T-helper 2 cell (primary cell): ENCODE measurements around the gene POGZ.

Experiments
- DNase-seq, 5 experiments: peaks; one replicate each; pipeline versions ENCODE4 v3.0.0 to v3.0.0-alpha.2; 2012 to 2022
- total RNA-seq, 2 donors: gene quantifications; one replicate each; lab custom pipeline; 2026; lab: John Stamatoyannopoulos, UW

POGZ gene
- total RNA-seq, result 59.8 to 98.2 reads per million in 2 donors

DNA sequence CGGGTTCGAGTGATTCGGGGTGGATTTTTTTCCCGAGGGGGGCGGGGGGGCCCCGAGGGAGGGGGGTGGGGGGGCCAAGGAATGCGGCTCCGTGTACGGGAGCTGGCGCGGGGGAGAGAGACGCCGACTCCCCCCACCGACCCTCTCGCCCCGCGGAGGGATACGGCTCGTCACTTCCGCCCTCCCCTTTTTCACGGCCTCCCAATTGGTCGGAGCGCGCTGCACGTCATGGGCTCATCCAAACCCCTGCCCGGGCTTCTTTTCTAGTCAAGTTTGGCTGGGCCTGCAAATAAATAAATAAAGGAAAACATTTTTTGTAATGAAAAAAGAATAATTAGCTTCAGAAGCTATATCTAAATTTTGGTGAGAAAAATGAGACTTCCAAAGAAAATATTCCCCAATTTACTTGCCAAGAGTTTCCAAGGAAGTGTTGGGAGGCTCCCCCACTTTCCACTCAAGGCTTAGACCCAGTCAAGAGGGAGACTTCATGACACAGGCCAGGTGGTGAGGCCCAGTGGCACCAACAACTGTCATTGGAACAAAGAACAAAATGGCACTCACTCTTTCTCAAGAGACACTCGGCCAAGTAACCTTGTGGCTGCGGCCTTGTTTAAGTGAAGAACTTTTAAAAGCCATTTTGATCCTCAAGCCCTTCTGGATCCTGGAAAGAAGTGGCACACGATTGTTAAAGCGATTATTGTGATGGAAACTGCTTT, at the start of gene POGZ:
Gene POGZ, minus strand, starts transcription at position 164 of the 716 bp plus-strand sequence. CDS start 17,290 bp downstream, outside the sequence.
- peak; percentile 79 to 98 (median 89) for DNase-seq

DNA sequence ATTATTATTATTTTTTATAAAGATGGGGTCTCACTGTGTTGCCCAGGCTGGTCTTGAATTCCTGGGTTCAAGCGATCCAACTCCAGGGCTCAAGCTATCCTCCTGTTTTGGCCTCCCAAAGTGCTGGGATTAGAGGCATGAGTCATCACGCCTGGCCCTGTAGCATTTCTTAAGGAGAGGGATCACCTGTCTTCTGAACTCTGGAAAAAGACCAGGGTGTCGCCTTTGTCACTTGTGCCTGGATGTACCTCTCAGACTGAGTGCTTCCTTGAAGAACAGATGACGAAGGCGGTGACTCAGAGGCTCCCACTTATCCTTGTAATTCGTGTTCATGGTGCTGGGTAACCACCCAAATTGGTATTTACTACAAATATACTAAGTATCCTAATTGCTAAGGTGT, 49.5 kb upstream of the POGZ start:
- DNase-seq, result no peak

DNA sequence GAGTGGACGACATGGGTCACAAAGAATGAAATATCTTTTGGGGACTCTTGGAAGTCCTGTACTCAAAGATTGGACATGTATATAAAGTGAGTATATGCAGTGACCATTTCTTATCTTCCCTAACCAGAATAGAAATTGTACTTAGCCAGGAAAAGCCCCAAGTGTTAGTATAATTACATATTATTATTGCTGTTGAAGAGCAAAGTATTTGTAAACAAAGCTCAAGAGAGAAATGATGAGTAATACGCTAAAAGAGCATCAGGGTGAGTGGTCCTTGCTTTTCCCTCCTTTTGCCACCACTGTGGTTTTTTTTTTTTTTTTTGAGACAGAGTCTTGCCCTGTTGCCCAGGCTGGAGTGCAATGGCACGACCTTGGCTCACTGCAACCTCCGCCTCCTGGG, 45.5 kb upstream of the POGZ start:
- DNase-seq, result no peak

DNA sequence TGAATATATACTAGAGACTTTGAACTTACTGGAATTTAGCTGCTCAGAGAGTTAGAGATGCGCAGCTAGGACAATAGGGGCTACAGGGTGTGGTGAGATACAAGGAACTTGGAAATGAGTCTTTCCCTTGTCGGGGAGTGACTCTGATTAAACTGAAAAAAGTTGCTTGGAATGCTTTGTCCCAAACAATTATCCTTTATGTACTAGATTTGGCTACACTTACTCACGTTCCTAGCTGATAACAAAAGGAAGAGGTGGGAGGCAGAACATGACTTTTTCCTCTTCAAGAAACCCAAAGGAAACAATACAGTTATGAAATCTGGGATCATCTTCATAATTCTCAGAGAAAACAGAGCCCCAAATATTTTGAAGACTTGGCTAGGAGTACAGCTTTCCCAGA, 45.0 kb upstream of the POGZ start:
- no peak for DNase-seq

- DNase-seq, result peak in 1 of 5 experiments; percentile 62
These were observed 43.8 kb upstream of the POGZ start for GRCh38 chr1:151502859-151503780.

DNA sequence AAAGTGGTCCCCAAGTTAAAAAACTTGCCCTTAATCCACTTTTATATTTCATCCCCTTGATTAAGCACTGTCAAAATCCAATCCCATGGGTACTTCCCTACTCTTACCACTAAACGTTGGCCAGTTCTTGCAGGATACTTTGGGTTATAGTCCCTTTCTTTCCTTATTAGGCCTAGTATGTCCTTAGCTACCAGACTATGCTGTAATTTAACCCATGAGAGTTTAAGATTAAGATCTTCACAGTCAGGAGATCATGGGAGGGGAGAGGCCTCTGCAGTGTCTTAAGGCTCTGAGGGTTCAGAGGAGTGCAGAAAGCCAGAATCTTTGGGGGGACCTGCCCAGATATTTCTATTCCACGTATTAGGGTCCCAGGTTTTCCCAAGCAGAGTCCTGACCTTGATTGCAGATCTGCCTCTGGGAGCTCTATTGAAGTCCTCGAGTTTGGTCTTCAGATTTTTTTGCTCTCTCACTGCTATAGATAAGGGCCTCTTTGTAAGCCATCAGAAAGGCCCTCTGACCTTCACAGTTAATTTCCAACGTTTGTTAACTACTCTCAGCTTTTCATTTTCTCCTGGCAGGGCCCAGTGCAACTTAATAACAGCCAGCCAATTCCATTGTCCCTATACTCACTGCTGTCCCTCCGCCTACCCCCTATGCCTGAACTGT, 42.9 kb upstream of the POGZ start:
- no peak for DNase-seq

DNA sequence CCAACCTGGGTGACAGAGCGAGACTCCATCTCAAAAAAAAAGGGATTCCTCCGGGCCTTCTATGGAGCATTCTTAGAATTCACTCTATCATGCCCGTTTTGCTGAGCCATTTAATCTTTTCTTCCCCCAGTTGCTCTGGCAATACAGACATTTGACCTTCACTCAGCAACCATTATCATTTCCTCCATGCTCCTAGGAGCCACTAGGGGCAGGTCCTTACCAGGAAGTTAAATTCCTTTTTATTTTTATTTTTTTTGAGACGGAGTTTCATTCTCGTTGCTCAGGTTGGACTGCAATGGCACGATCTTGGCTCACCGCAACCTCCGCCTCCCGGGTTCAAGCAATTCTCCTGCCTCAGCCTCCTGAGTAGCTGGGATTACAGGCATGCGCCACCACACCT, 42.2 kb upstream of the POGZ start:
- DNase-seq, result no peak

DNA sequence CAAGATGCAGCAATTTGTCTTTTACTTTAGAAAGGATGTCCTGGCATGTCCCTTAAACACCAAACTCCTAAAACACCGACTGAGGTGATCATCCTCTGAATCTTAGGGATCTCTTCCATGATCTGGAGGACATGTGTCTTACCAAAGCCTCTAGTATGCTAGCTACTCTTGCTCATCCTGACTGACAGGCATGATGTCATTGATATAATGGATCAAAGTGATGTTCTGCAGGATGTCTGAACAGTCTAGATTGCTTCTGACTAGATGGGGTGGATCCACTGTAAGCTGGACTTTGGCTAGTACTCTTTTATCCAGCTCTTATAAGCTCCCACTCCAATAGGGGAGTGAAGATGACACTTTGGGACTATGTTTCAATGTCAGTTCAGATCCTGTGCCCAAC, 40.6 kb upstream of the POGZ start:
- DNase-seq, result no peak

DNA sequence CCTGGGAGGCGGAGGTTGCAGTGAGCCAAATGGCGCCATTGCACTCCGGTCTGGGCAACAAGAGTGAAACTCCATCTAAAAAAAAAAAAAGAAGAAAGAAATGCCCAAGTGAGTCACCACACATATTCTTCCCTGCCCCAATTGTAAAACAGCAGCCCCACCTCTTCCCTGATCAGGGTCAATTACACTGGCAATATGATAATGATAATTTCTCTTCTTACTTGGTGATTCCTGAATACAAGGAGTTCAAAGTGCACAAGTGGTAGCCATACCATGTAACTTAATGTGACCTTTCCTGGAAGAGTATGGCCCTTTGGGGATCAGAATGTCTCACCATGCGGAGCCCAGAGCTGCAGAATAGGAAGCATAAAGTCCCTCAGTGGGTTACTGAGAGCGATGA, 40.1 kb upstream of the POGZ start:
- DNase-seq, result no peak

DNA sequence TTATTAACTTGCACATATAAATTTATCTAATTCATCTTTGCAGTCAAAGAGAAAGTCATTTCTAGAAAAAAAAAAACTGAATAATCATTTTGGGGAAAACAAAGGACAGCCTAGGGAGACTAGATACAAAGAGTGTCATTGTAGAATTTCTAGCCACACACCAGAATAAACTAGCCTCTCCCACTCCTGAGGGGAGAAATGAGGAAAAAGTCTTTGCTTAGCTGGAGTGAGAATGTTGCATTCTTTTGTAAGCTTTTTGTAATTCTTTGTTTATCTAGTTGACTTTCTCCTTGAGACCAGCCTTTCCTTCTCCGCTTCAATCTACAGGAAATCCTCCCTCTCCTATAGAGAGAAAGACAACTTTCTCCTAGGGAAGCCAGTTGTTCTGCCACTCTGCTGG, 36.0 kb upstream of the POGZ start:
- DNase-seq, result no peak

- DNase-seq, result peak in 1 of 5 experiments; percentile 50
These were observed 35.5 kb upstream of the POGZ start for GRCh38 chr1:151494741-151495281.

GRCh38 chr1:151493042-151493441, 33.7 kb upstream of the POGZ start:
- DNase-seq, result no peak

- DNase-seq, result no peak
These were observed 32.8 kb upstream of the POGZ start for GRCh38 chr1:151492120-151492519.

DNA sequence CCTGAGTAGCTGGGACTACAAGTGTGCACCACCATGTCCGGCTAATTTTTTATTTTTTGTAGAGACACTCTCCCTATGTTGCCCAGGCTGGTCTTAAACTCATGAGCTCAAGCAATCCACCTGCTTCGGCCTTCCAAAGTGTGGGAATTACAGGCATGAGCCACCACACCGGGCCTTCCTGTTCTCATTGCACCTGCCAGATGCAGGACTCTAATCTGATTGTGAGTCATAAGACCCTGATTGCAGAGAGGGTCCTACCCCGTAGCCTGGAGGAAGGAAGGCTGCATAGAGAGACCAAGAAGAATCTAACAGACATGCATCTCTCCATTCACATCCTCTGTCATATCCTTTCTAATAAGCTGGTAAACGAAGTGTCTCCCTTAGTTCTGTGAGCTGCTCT, 32.3 kb upstream of the POGZ start:
- no peak for DNase-seq

DNA sequence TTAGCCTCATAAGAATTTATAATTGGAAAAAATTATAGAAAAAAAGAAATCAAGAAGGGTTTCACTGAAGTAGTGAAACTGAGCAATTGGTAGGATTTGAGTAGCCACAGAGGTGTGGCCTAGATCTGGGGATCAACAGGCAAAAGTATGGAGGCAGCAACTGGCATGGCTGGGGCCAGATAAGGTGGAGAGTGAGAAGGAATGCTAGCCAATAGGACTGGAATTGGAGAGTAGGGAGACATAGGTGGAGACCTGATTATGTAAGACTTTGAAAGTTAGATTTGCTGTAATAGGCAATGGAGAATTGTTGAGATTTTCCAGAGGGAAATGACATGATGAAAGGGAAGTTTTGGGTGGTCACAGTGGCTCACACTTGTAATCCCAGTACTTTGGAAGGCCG, 27.3 kb upstream of the POGZ start:
- DNase-seq, result no peak

DNA sequence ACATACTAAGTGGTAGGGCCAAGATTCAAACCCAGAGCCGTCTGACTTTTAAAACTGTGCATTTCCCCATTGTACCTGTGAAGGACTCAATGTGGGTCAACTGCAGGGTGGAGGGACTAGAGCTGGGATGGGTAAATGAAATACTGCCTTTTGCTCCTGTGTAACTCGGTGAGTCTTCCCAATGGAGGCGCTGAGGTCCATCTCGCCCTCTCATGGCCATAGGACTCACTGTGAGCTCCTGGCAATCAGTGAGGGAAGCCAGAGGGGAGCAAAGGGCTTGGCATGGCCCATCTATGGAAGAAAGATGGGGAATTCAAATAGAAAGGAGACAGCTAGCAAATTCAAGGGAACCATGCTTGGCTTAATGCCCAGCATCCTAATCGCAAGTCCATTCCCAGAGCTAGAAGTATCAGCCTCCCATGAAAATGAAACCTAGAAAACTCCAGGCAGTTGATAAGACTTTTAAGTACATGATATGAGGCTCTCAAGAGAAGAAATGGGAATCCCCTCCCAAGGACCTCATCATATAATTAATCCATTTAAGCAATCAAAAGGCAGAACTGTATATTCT, 26.5 kb upstream of the POGZ start:
- no peak for DNase-seq

DNA sequence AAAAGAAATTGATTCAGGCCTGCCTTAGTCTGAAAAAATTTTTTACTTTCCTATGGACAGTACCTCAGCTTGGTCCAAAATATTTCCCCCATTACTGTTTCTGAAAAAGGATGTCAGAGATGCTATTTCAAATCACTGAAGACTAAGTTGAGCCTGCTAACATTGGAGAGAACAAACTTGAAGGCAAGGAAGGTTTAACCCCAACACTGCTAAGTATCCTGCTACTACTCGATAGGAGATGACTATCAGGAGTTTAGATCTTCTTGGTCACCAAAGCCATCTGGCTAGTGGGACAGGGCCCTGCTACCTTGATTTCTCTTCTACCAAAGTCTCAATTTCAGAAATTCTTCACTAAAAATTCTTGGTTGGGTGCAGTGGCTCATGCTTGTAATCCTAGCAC, 22.7 kb upstream of the POGZ start:
- DNase-seq, result no peak

DNA sequence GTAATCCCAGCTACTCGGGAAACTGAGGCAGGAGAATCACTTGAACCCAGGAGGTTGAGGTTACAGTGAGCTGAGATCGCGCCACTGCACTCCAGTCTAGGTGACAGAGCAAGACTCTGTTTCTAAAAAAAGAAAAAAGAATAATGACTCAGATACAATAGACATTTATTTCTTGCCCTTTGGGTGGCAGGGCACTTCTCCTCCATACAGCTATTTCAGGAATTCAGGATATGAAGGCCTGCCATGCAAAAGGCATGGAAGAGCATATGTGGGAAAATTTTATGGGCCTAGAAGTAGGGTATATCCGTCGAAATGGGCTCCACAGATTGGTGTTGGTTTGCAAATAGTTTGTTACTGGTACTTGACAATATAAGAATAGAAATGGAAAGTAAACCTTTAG, 20.2 kb upstream of the POGZ start:
- DNase-seq, result no peak

DNA sequence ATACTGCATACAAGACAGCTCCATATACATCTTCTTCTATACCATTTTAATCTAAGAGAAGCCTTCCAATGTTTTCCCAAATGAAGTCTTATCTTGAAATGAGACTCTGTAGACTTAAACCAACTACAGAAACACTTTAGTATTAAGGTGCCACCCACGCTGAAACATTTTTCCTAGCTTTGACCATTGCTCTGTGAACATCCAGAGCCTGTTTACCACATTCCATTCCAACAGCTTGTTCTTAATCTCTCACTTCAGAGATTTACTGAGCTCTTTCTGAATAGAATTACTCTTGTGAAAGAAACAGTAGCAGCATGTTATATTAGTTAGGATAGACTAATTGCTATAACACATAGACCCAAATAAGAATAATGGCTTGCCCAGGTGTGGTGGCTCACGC, 19.6 kb upstream of the POGZ start:
- no peak for DNase-seq

GRCh38 chr1:151478140-151478812, 19.0 kb upstream of the POGZ start:
- DNase-seq, result no peak

DNA sequence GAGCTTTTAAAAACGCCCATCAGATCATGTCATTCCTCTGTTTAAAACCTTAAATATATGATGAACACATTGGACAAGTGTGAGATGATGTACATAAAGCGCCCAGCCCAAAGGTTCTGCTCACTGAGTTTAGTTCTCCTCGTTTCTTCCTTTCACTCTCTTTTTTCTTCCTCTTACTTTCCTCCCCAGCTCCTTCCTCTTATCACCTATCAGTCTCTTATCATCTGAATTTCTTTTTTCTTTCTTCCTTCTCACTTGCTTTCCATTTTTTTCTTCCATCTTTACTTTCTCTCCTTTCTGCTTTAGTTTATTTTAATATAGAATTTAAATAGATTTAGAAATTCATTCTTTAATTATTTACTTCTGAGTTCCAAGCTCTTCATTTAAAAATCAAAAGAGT, 17.8 kb upstream of the POGZ start:
- DNase-seq, result no peak

GRCh38 chr1:151476083-151476482, 16.8 kb upstream of the POGZ start:
- peak in 1 of 5 experiments; percentile 49 for DNase-seq
